ENCODE data around the gene DKKL1. TPM values are rescaled to one million over a fixed set of nuclear protein-coding genes. Genes with fewer than 3 reads are reported as not detected.

DKKL1 gene
- total and polyA plus RNA-seq, 2 of the 4 experiments (the other 2 are of a cell fraction), result 0.67 TPM; not detected in 1

DNA sequence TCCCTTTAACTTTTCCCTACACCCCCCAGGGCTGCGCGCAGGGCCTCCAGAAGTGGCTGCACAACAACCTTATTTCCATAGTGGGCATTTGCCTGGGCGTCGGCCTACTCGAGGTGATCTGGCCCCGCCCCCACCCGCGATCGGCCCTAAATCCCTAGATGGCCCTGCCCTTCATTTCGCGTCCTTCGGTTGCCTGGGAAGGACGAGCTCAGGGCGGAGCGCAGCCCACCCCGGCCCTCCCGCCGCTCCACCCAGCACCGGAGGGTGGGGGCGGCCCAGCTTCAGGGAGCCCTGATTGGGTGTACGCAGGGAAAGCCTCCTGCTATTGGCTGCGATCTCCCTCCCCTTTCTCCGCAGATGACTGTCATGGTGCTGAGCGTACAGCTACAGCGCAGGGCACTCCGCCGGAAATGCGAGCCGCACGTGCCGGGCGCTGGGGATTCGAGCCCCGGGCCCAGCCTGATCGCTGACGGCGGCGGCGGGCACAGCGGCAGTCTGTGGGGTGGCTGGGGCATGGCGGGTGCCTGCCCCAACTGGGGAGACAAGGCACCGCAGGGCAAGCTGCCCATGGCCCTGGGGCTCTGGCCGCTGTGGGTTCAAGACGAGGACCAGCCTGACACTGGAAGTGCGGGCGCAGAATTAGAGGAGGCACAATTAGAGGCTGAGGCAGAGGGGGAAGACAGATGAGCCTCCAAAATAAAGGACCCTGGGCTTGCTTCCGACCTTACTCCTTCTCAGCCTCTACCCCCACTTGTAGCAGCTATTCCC is 24.2 kb upstream of the DKKL1 start:
- no peak overlapping the region for H4K8ac ChIP-seq (ENCODE audit: low read depth in 2 of 2, low read length in 2 of 2)
- no peak overlapping the region for H3K14ac ChIP-seq (replicated peaks; ENCODE audit: low read depth, low read length)
- no peak overlapping the region for H3K4me2 ChIP-seq (ENCODE audit: low read depth, low read length)
- no peak overlapping the region for H3K18ac ChIP-seq (ENCODE audit: low read depth, low read length)
- in situ Hi-C loops (cut with MboI; ENCODE audit: low sequenced_read_pairs) (no loop called here), intact Hi-C loops (cut with micrococcal nuclease) (no loop called here), dilution Hi-C loops (cut with HindIII; ENCODE audit: low sequenced_read_pairs, unreplicated experiment) (no loop called here)
- no peak overlapping the region for H2AK5ac ChIP-seq (ENCODE audit: low read depth, low read length)
- H3K4ac ChIP-seq (ENCODE audit: low read depth, low read length), result no peak overlapping the region
- WGBS, 2 experiments (ENCODE audit: extremely low coverage in 2 of 2, insufficient read length in 1 of 2), result 28% methylated on average over 10 of the region's 47 CpGs; no CpG with 5 or more reads in 1 of the 2 experiments
- no peaks in the 10 kb centered on the region for H3K9me3 ChIP-seq (ENCODE audit: control insufficient read depth, insufficient read depth, low read length)
- H2AFZ ChIP-seq (replicated peaks; ENCODE audit: low read length, poor library complexity), result peak overlapping the region; percentile 65
- no peak overlapping the region for H4K5ac ChIP-seq (ENCODE audit: low read depth, low read length)
- H3K4me3 ChIP-seq (ENCODE audit: insufficient read depth, low read depth, low read length), result no peak overlapping the region
- ChIA-PET CTCF (no interaction called here), POLR2A (ENCODE audit: unreplicated experiment) (no interaction called here)
- 0 out of 2 replicates have a peak, but pooled peaks cover 3% of the 10 kb centered on the region for H3K9me1 ChIP-seq (ENCODE audit: insufficient read depth, low read length)
- BruUV-seq (replicated peaks), result no TSS peak
- H3K36me3 ChIP-seq (ENCODE audit: control insufficient read depth, insufficient read depth, low read length), result peaks cover 40% of the 10 kb centered on the region
- H3K9ac ChIP-seq (ENCODE audit: low read depth, low read length), result no peak overlapping the region
- H2AK9ac ChIP-seq (replicated peaks; ENCODE audit: low read depth, low read length, poor library complexity), result peak overlapping the region; percentile 9
- ATAC-seq (ENCODE audit: low read depth) (peak; percentile 30), DNase-seq (peak; percentile 50)
- no peak overlapping the region for H2BK20ac ChIP-seq (ENCODE audit: low read depth, low read length)
- no peak overlapping the region for H2BK120ac ChIP-seq (ENCODE audit: low read depth, low read length)
- TF ChIP-seq BHLHE40 (IDR thresholded peaks at IDR 0.05; ENCODE audit: low read depth, low read length) (peak; percentile 17; the same call in 1 of the 2 replicates), CHD1 (IDR thresholded peaks at IDR 0.05; ENCODE audit: low read depth, low read length) (no peak)
- no peak overlapping the region for H3K23ac ChIP-seq (ENCODE audit: low read depth, low read length)
- H4K20me1 ChIP-seq (ENCODE audit: insufficient read depth, low read length), result no peaks in the 10 kb centered on the region; the same call in 1 of the 2 replicates
- H3K27ac ChIP-seq (ENCODE audit: insufficient read depth, low read length), result no peak overlapping the region
- no peak overlapping the region for H2BK15ac ChIP-seq (ENCODE audit: low read depth, low read length)
- no peaks in the 10 kb centered on the region for H3K4me1 ChIP-seq (ENCODE audit: control insufficient read depth, insufficient read depth, low read length)
- H4K91ac ChIP-seq (ENCODE audit: insufficient read depth, low read depth, low read length), result no peak overlapping the region
- no peak overlapping the region for H3K56ac ChIP-seq (ENCODE audit: extremely low read depth, insufficient read depth, low read length)
- H2BK5ac ChIP-seq (ENCODE audit: low read depth, low read length, poor library complexity, severe bottlenecking), result no peak overlapping the region
- H3K27me3 ChIP-seq (ENCODE audit: control insufficient read depth, insufficient read depth, low read length), result no peaks in the 10 kb centered on the region
- peaks cover 0 to 3% of the 10 kb centered on the region in 2 experiments; a peak in 1 of 4 replicates for H3K79me1 ChIP-seq (ENCODE audit: low read depth in 1 of 2, low read length in 2 of 2)
